HepG2 (cell line): Measurements from ENCODE around the gene ZBTB20. TPM values are rescaled to one million over a fixed set of nuclear protein-coding genes. Genes with fewer than 3 reads are reported as not detected.

Experiments
- BCL6 ChIP-seq: IDR thresholded peaks from 2 replicates; pipeline ENCODE4 v1.6.1; 2016; ENCODE audit warnings: missing genetic modification reagents, missing compliant biosample characterization
- EP300 ChIP-seq, 3 experiments: sonication (generic) in 1 of 3; formaldehyde crosslinking in 1 of 3; IDR thresholded peaks; 2 replicates each; pipeline versions ENCODE4 v1.5.1 to v1.6.1; 2011 to 2020; ENCODE audit warnings: low read depth in 2 of 3, low read length in 2 of 3, borderline replicate concordance in 1 of 3, improper control_type of control experiment in 1 of 3, mild to moderate bottlenecking in 1 of 3, missing genetic modification reagents in 1 of 3, moderate library complexity in 1 of 3
- HNF1A ChIP-seq, 2 experiments: sonication (generic) in 1 of 2; formaldehyde crosslinking in 1 of 2; IDR thresholded peaks; 2 replicates each; pipeline versions ENCODE4 v1.4.0 to v1.6.1; 2016 to 2020; ENCODE audit warnings: borderline replicate concordance in 1 of 2, low read depth in 1 of 2, mild to moderate bottlenecking in 1 of 2, missing genetic modification reagents in 1 of 2
- JARID2 ChIP-seq: sonication (generic); formaldehyde crosslinking; IDR thresholded peaks from 2 replicates; pipeline ENCODE4 v1.8.1; 2023; ENCODE audit warnings: missing genetic modification reagents, inconsistent platforms; ENCODE audit not compliant: insufficient replicate concordance
- KDM5B ChIP-seq: sonication (generic); formaldehyde crosslinking; IDR thresholded peaks from 2 replicates; pipeline ENCODE4 v1.4.0; 2020; ENCODE audit warnings: missing genetic modification reagents, mild to moderate bottlenecking, borderline replicate concordance
- KLF9 ChIP-seq: IDR thresholded peaks from 2 replicates; pipeline ENCODE4 v1.6.1; 2016; ENCODE audit warnings: low read depth
- MIER3 ChIP-seq: IDR thresholded peaks from 2 replicates; pipeline ENCODE4 v1.6.1; 2016; ENCODE audit warnings: missing compliant biosample characterization, borderline replicate concordance
- NR2F1 ChIP-seq, 2 experiments: fragments of 450-650 bp in 1 of 2; formaldehyde crosslinking in 1 of 2; IDR thresholded peaks; 2 replicates each; pipeline versions ENCODE4 v1.5.0 to v1.6.1; 2016 to 2020; ENCODE audit warnings: mild to moderate bottlenecking in 1 of 2, missing compliant biosample characterization in 1 of 2, missing genetic modification reagents in 1 of 2, moderate library complexity in 1 of 2
- PATZ1 ChIP-seq: sonication (generic); formaldehyde crosslinking; IDR thresholded peaks from 2 replicates; pipeline ENCODE4 v1.4.0; 2020; ENCODE audit warnings: missing genetic modification reagents
- PHF8 ChIP-seq: sonication (generic); formaldehyde crosslinking; IDR thresholded peaks from 2 replicates; pipeline ENCODE4 v1.5.0; 2020; ENCODE audit warnings: missing genetic modification reagents
- RXRA ChIP-seq: sonication (generic); formaldehyde crosslinking; IDR thresholded peaks from 2 replicates; pipeline ENCODE4 v1.5.1; 2020; ENCODE audit warnings: missing genetic modification reagents
- SOX5 ChIP-seq: IDR thresholded peaks from 2 replicates; pipeline ENCODE4 v1.6.1; 2016; ENCODE audit warnings: borderline replicate concordance
- TAF1 ChIP-seq: sonication (generic); formaldehyde crosslinking; IDR thresholded peaks from 2 replicates; pipeline ENCODE4 v1.4.0; 2020; ENCODE audit warnings: missing genetic modification reagents
- YY1 ChIP-seq: IDR thresholded peaks from 2 replicates; pipeline ENCODE4 v1.6.1; 2011; ENCODE audit warnings: low read length, low read depth, moderate library complexity, mild to moderate bottlenecking; ENCODE audit not compliant: insufficient read depth, insufficient replicate concordance
- ZFX ChIP-seq: sonication (generic); formaldehyde crosslinking; IDR thresholded peaks from 2 replicates; pipeline ENCODE4 v1.4.0; 2020; ENCODE audit warnings: mild to moderate bottlenecking, low read depth, missing genetic modification reagents, moderate library complexity
- ZNF335 ChIP-seq: sonication (generic); formaldehyde crosslinking; IDR thresholded peaks from 2 replicates; pipeline ENCODE4 v1.4.0; 2020; ENCODE audit warnings: missing genetic modification reagents
- ZNF501 ChIP-seq: sonication (generic); formaldehyde crosslinking; IDR thresholded peaks from 2 replicates; pipeline ENCODE4 v1.5.1; 2020; ENCODE audit warnings: mild to moderate bottlenecking, moderate library complexity, missing genetic modification reagents
- ZNF792 ChIP-seq: IDR thresholded peaks from 2 replicates; pipeline ENCODE4 v1.6.1; 2016
- ZUFSP ChIP-seq: sonication (generic); formaldehyde crosslinking; IDR thresholded peaks from 2 replicates; pipeline ENCODE4 v1.9.0; 2021; ENCODE audit warnings: missing genetic modification reagents, mild to moderate bottlenecking, borderline replicate concordance
- polyA plus RNA-seq, 8 experiments: library from polyadenylated mRNA; depleted of rRNA in 3 of 8; stranded (reverse) in 7 of 8; unstranded in 1 of 8; fragments of >200 nt; fragmentation: Illumina TruSeq in 4 of 8; extraction: Trizol in 4 of 8; gene quantifications; 2 replicates each; pipeline versions ENCODE4 v1.2.1 to v1.2.3, GENCODE V29; 2011 to 2016; ENCODE audit warnings: low read depth in 4 of 8, missing spikeins in 1 of 8, mixed read lengths in 1 of 8; ENCODE audit not compliant: insufficient read depth in 1 of 8
- total RNA-seq, 5 experiments: library from RNA; depleted of rRNA; stranded (reverse); fragments of >200 nt; fragmentation: Illumina TruSeq; extraction: Trizol; gene quantifications; 2 replicates each; pipeline ENCODE4 v1.2.3, GENCODE V29; 2016; ENCODE audit warnings: low read depth in 1 of 5

The ZBTB20 gene
- total and polyA plus RNA-seq, 2 of the 13 experiments (the other 11 are each of a cell fraction or from before 2014, with no cell fraction given): 1.9 to 8.8 TPM

GRCh38 chr3:114624571-114625181, 522.4 kb downstream of the ZBTB20 start (continued):
- TF ChIP-seq NR2F1 (CRISPR knock-in tag; IDR thresholded peaks at IDR 0.05) (no peak), ZNF335 (CRISPR knock-in tag) (0 out of 2 replicates have a peak, but pooled peaks have one; percentile 53), HNF1A (IDR thresholded peaks at IDR 0.05; ENCODE audit: low read depth) (0 out of 2 replicates have a peak, but pooled peaks have one; percentile 21), HNF1A (CRISPR knock-in tag; IDR thresholded peaks at IDR 0.05; ENCODE audit: borderline replicate concordance) (no peak), EP300 (IDR thresholded peaks at IDR 0.05; ENCODE audit: low read depth in 2 of 2, low read length in 2 of 2) (peak in 1 of 2 experiments; percentile 56; a peak in 1 of 4 replicates), EP300 (CRISPR knock-in tag; IDR thresholded peaks at IDR 0.05; ENCODE audit: borderline replicate concordance) (peak; percentile 65), JARID2 (peak; percentile 45), PATZ1 (CRISPR knock-in tag) (peak; percentile 35; the same call in 1 of the 2 replicates), SOX5 (CRISPR knock-in tag) (peak; percentile 14; the same call in 1 of the 2 replicates), KLF9 (CRISPR knock-in tag) (0 out of 2 replicates have a peak, but pooled peaks have one; percentile 4), ZNF501 (CRISPR knock-in tag) (0 out of 2 replicates have a peak, but pooled peaks have one; percentile 37), PHF8 (CRISPR knock-in tag) (peak; percentile 64), YY1 (peak; percentile 27), ZFX (CRISPR knock-in tag) (peak; percentile 79), RXRA (CRISPR knock-in tag) (peak; percentile 63; the same call in 1 of the 2 replicates), KDM5B (CRISPR knock-in tag) (0 out of 2 replicates have a peak, but pooled peaks have one; percentile 28), BCL6 (CRISPR knock-in tag) (peak; percentile 29; the same call in 1 of the 2 replicates), TAF1 (CRISPR knock-in tag) (peak; percentile 59; the same call in 1 of the 2 replicates), ZUFSP (CRISPR knock-in tag) (no peak), MIER3 (CRISPR knock-in tag) (0 out of 2 replicates have a peak, but pooled peaks have one; percentile 25), ZNF792 (CRISPR knock-in tag) (0 out of 2 replicates have a peak, but pooled peaks have one; percentile 58)
